SK-N-SH (cell line): ENCODE data around the gene PLEKHA3. TPM values are rescaled to one million over a fixed set of nuclear protein-coding genes. Genes with fewer than 3 reads are reported as not detected.

Experiments
- CTCF ChIA-PET: fragments of 300-600, 350-600 bp; formaldehyde crosslinking; extraction: SDS; loops from one replicate; lab custom pipeline; 2021; lab: Yijun Ruan, JAX
- POLR2A ChIA-PET: fragments of 350-600 bp; sonication (Branson Sonifier 250); formaldehyde crosslinking; extraction: SDS; loops from one replicate; lab custom pipeline; 2020; ENCODE audit warnings: antibody characterized with exemption, inconsistent platforms; lab: Yijun Ruan, JAX
- DNase-seq: peaks from one replicate; pipeline ENCODE4 v3.0.0; 2012
- H2AFZ ChIP-seq: fragments of 200-600 bp; sonication (generic); 2 replicates; pipeline ENCODE4 v1.8.1; 2016; ENCODE audit warnings: antibody characterized with exemption, mild to moderate bottlenecking, low read depth
- H3F3A ChIP-seq: fragments of 200-600 bp; sonication (generic); replicated peaks from 2 replicates; pipeline ENCODE3; 2016; ENCODE audit warnings: antibody characterized with exemption, mild to moderate bottlenecking; ENCODE audit not compliant: insufficient read depth
- H3K27ac ChIP-seq, 2 experiments: fragments of 200-500 bp in 1 of 2; fragments of 200-600 bp in 1 of 2; sonication (Bioruptor generic) in 1 of 2; sonication (generic), shearing (Covaris generic) in 1 of 2; 2 replicates each; pipeline versions ENCODE4 v1.5.1 to v1.6.1; 2014 to 2016; ENCODE audit warnings: low read depth in 2 of 2, inconsistent platforms in 1 of 2, low read length in 1 of 2, mild to moderate bottlenecking in 1 of 2, mixed read lengths in 1 of 2
- H3K27me3 ChIP-seq: fragments of 200-600 bp; sonication (generic), shearing (Covaris generic); 2 replicates; pipeline ENCODE4 v1.6.1; 2016; ENCODE audit warnings: mixed run types; ENCODE audit not compliant: insufficient read depth
- H3K36me3 ChIP-seq, 2 experiments: fragments of 200-500 bp in 1 of 2; fragments of 200-600 bp in 1 of 2; sonication (Bioruptor generic) in 1 of 2; sonication (generic) in 1 of 2; replicated peaks in 1 of 2; 2 replicates each; pipeline versions ENCODE3 to v1.5.1; 2014 to 2016; ENCODE audit warnings: low read length in 1 of 2, mild to moderate bottlenecking in 1 of 2; ENCODE audit not compliant: insufficient read depth in 2 of 2, control insufficient read depth in 1 of 2
- H3K4me1 ChIP-seq, 2 experiments: fragments of 200-500 bp in 1 of 2; fragments of 200-600 bp in 1 of 2; sonication (Bioruptor generic) in 1 of 2; sonication (generic), shearing (Covaris generic) in 1 of 2; 2 replicates each; pipeline versions ENCODE4 v1.5.1 to v1.6.1; 2014 to 2016; ENCODE audit warnings: low read depth in 1 of 2, low read length in 1 of 2, mixed run types in 1 of 2; ENCODE audit not compliant: insufficient read depth in 2 of 2, control insufficient read depth in 1 of 2
- H3K4me2 ChIP-seq: fragments of 200-600 bp; sonication (generic), shearing (Covaris generic); 2 replicates; pipeline ENCODE4 v1.6.1; 2017; ENCODE audit warnings: mixed run types
- H3K4me3 ChIP-seq, 2 experiments: fragments of 200-500 bp in 1 of 2; fragments of 200-600 bp in 1 of 2; sonication (Bioruptor generic) in 1 of 2; sonication (generic), shearing (Covaris generic) in 1 of 2; 2 replicates each; pipeline versions ENCODE4 v1.5.1 to v1.8.1; 2014 to 2016; ENCODE audit warnings: low read depth in 2 of 2, inconsistent platforms in 1 of 2, low read length in 1 of 2, mild to moderate bottlenecking in 1 of 2, mixed read lengths in 1 of 2, moderate library complexity in 1 of 2
- H3K79me2 ChIP-seq: fragments of 200-600 bp; sonication (generic); 2 replicates; pipeline ENCODE4 v1.8.1; 2017; ENCODE audit warnings: mild to moderate bottlenecking; ENCODE audit not compliant: insufficient read depth
- H3K9ac ChIP-seq: fragments of 200-600 bp; sonication (generic); 2 replicates; pipeline ENCODE4 v1.6.1; 2017; ENCODE audit warnings: mixed run types
- H3K9me2 ChIP-seq: fragments of 200-600 bp; sonication (generic); 2 replicates; pipeline ENCODE4 v1.6.1; 2017; ENCODE audit warnings: mixed run types
- H3K9me3 ChIP-seq: fragments of 200-600 bp; sonication (generic); 2 replicates; pipeline ENCODE4 v1.6.1; 2017; ENCODE audit warnings: mixed run types, mild to moderate bottlenecking, moderate library complexity
- H4K20me1 ChIP-seq: fragments of 200-600 bp; sonication (generic); 2 replicates; pipeline ENCODE4 v1.6.1; 2017; ENCODE audit warnings: mild to moderate bottlenecking, mixed run types; ENCODE audit not compliant: insufficient read depth
- CHD2 ChIP-seq: fragments of 150-350 bp; IDR thresholded peaks from 2 replicates; pipeline ENCODE4 v1.6.1; 2018; ENCODE audit warnings: low read length; ENCODE audit not compliant: partially characterized antibody
- ELF1 ChIP-seq: IDR thresholded peaks from 2 replicates; pipeline ENCODE4 v1.4.0; 2012
- EP300 ChIP-seq, 2 experiments: IDR thresholded peaks; 2 replicates each; pipeline versions ENCODE4 v1.4.0 to v1.6.1; 2012; ENCODE audit warnings: borderline replicate concordance in 1 of 2, low read depth in 1 of 2, low read length in 1 of 2
- FOSL2 ChIP-seq: IDR thresholded peaks from 2 replicates; pipeline ENCODE4 v1.4.0; 2012; ENCODE audit warnings: low read depth, mild to moderate bottlenecking, moderate library complexity, borderline replicate concordance
- FOXJ3 ChIP-seq: sonication (generic); formaldehyde crosslinking; IDR thresholded peaks from 2 replicates; pipeline ENCODE4 v1.5.1; 2020; ENCODE audit warnings: mild to moderate bottlenecking, missing genetic modification reagents
- FOXM1 ChIP-seq: IDR thresholded peaks from 2 replicates; pipeline ENCODE4 v1.4.0; 2012; ENCODE audit warnings: low read depth, mild to moderate bottlenecking
- GABPA ChIP-seq: IDR thresholded peaks from 2 replicates; pipeline ENCODE4 v1.4.0; 2012; ENCODE audit warnings: low read depth, mild to moderate bottlenecking
- MAX ChIP-seq: IDR thresholded peaks from 2 replicates; pipeline ENCODE4 v1.4.0; 2012; ENCODE audit warnings: low read depth
- NFIC ChIP-seq: IDR thresholded peaks from 2 replicates; pipeline ENCODE4 v1.4.0; 2012; ENCODE audit warnings: borderline replicate concordance
- NRF1 ChIP-seq: IDR thresholded peaks from 2 replicates; pipeline ENCODE4 v1.6.1; 2012; ENCODE audit warnings: low read depth, mild to moderate bottlenecking, low read length
- POLR2AphosphoS5 ChIP-seq: IDR thresholded peaks from 2 replicates; pipeline ENCODE4 v1.6.1; 2012; ENCODE audit warnings: low read depth, low read length
- RXRA ChIP-seq: IDR thresholded peaks from 2 replicates; pipeline ENCODE4 v1.4.0; 2012; ENCODE audit warnings: low read depth, mild to moderate bottlenecking, borderline replicate concordance
- SIN3A ChIP-seq: IDR thresholded peaks from 2 replicates; pipeline ENCODE4 v1.6.1; 2012; ENCODE audit warnings: low read depth, mild to moderate bottlenecking, low read length, moderate library complexity, borderline replicate concordance
- USF1 ChIP-seq: IDR thresholded peaks from 2 replicates; pipeline ENCODE4 v1.4.0; 2012; ENCODE audit warnings: low read depth, borderline replicate concordance
- YY1 ChIP-seq: IDR thresholded peaks from 2 replicates; pipeline ENCODE4 v1.4.0; 2012; ENCODE audit warnings: low read depth, mild to moderate bottlenecking
- WGBS: methylation state at CpG from one replicate; pipeline ENCODE4 v1.1.6; 2017; ENCODE audit warnings: low lambda C conversion rate; 5-methylcytosine and 5-hydroxymethylcytosine counted together
- polyA plus RNA-seq, 3 experiments: library from polyadenylated mRNA; depleted of rRNA; stranded (reverse); fragments of >200 nt; gene quantifications; 2 replicates each; pipeline ENCODE4 v1.2.3, GENCODE V29; 2012
- TF ChIP-seq, protein P1 (sequence below): IDR thresholded peaks from 2 replicates; pipeline ENCODE4 v1.6.1; 2012; ENCODE audit warnings: mild to moderate bottlenecking, low read depth, low read length, moderate library complexity
- TF ChIP-seq, protein P2 (sequence below): fragments of 200-600 bp; sonication (generic); IDR thresholded peaks from 2 replicates; pipeline ENCODE4 v1.6.1; 2017; ENCODE audit warnings: antibody characterized with exemption, mild to moderate bottlenecking, moderate library complexity

PLEKHA3 gene
- polyA plus RNA-seq (2012; rRNA removed) = 5.7 and 6.4 TPM in 2 replicates
- 8.2 and 18.3 TPM in 2 replicates for polyA plus RNA-seq (2012; cell fraction: cytosol; rRNA removed)
- 2.0 and 5.1 TPM in 2 replicates for polyA plus RNA-seq (2012; cell fraction: nucleus; rRNA removed)

DNA sequence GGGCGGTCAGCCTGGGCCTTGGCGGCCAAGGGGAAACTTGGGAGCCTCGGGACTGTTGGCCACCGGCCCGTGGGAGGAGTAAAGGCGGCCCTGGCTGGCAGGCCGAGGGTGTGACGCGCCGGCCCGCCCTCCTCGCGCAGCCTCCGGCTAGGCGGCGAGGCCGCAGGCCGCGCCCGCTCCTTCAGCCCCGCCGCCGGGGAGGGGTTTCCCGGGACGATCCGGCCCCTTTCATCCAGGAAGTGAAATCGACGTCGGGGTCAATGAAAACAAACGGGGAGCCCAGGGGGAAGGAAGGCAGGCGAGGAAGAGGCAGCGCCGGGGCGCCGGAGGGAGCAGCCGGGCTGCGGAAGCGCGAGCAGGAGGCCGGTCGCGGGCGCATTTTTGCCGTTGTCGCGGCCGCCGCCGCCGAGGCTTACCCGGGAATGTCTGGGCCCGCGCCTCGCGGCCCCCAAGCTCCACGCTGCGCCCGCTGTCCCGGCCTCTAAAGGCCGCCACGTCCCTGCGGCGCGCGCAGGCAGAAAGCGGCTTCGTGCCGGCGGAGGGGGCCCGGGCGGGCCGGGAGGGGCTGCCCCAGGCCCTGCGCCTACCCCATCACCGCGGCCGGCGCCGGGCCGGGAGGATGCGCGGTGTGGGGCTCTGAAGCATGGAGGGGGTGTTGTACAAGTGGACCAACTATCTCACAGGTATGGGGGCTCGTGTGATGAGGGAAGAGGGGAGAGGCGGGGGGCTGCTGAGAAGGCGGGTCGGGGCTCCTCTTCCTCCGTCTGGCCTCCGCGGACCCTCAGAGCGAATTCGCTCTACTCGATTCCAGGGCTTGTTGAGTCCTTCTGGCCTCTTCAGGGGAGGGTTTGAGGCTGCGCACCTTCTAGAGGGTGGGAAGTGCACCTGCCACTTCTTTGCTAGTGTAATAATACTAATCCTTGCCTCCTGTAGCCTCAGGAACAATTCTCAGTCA lies at the start of gene PLEKHA3:
TSS of gene PLEKHA3 (plus strand) at position 231 of the 955 bp plus-strand sequence. CDS start at position 644, 413 bp downstream.
- no peaks in the 10 kb centered on the region for H3K27me3 ChIP-seq
- TF ChIP-seq, protein P1, sequence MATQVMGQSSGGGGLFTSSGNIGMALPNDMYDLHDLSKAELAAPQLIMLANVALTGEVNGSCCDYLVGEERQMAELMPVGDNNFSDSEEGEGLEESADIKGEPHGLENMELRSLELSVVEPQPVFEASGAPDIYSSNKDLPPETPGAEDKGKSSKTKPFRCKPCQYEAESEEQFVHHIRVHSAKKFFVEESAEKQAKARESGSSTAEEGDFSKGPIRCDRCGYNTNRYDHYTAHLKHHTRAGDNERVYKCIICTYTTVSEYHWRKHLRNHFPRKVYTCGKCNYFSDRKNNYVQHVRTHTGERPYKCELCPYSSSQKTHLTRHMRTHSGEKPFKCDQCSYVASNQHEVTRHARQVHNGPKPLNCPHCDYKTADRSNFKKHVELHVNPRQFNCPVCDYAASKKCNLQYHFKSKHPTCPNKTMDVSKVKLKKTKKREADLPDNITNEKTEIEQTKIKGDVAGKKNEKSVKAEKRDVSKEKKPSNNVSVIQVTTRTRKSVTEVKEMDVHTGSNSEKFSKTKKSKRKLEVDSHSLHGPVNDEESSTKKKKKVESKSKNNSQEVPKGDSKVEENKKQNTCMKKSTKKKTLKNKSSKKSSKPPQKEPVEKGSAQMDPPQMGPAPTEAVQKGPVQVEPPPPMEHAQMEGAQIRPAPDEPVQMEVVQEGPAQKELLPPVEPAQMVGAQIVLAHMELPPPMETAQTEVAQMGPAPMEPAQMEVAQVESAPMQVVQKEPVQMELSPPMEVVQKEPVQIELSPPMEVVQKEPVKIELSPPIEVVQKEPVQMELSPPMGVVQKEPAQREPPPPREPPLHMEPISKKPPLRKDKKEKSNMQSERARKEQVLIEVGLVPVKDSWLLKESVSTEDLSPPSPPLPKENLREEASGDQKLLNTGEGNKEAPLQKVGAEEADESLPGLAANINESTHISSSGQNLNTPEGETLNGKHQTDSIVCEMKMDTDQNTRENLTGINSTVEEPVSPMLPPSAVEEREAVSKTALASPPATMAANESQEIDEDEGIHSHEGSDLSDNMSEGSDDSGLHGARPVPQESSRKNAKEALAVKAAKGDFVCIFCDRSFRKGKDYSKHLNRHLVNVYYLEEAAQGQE = 0 out of 2 replicates have a peak, but pooled peaks have one; percentile 20
- TF ChIP-seq NRF1 (peak; percentile 73), SIN3A (peak; percentile 49; the same call in 1 of the 2 replicates), GABPA (peak; percentile 72), FOXM1 (no peak), MAX (peak; percentile 38; the same call in 1 of the 2 replicates), FOXJ3 (no peak), NFIC (peak; percentile 72), YY1 (no peak), FOSL2 (no peak), EP300 (IDR thresholded peaks at IDR 0.05; ENCODE audit: borderline replicate concordance in 1 of 2, low read depth in 1 of 2, low read length in 1 of 2) (0 out of 4 replicates have a peak, but pooled peaks of 1 of the 2 experiments have one; percentile 9), POLR2AphosphoS5 (peak; percentile 58; the same call in 1 of the 2 replicates), RXRA (peak; percentile 19; the same call in 1 of the 2 replicates), CHD2 (no peak), USF1 (0 out of 2 replicates have a peak, but pooled peaks have one; percentile 7), ELF1 (peak; percentile 65; the same call in 1 of the 2 replicates)
- TF ChIP-seq, protein P2, sequence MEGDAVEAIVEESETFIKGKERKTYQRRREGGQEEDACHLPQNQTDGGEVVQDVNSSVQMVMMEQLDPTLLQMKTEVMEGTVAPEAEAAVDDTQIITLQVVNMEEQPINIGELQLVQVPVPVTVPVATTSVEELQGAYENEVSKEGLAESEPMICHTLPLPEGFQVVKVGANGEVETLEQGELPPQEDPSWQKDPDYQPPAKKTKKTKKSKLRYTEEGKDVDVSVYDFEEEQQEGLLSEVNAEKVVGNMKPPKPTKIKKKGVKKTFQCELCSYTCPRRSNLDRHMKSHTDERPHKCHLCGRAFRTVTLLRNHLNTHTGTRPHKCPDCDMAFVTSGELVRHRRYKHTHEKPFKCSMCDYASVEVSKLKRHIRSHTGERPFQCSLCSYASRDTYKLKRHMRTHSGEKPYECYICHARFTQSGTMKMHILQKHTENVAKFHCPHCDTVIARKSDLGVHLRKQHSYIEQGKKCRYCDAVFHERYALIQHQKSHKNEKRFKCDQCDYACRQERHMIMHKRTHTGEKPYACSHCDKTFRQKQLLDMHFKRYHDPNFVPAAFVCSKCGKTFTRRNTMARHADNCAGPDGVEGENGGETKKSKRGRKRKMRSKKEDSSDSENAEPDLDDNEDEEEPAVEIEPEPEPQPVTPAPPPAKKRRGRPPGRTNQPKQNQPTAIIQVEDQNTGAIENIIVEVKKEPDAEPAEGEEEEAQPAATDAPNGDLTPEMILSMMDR = no peak
- WGBS = 2% methylated on average over 24 of the region's 92 CpGs
- ChIA-PET POLR2A (interaction anchor here (1.0 to 1.5 kb wide), 3 partner anchors 29 to 66 kb away, joined by 3 to 8 read pairs (median 3); partner anchors contain the start of genes PJVK and PRKRA), CTCF (interaction anchor here (1.0 to 1.8 kb wide), 5 partner anchors 15 to 75 kb away, joined by 3 to 4 read pairs (median 4); partner anchors contain the start of genes PJVK and PRKRA)
- peaks cover 45% of the 10 kb centered on the region for H4K20me1 ChIP-seq
- peak within 1 kb of the TSS; percentile 72 to 82 for H3K27ac ChIP-seq
- peaks cover 77% of the 10 kb centered on the region for H3K79me2 ChIP-seq
- H3F3A ChIP-seq = peaks cover 20% of the 10 kb centered on the region
- peak; percentile 93 for DNase-seq
- H3K9ac ChIP-seq = peak within 1 kb of the TSS; percentile 79
- H3K9me2 ChIP-seq = no peaks in the 10 kb centered on the region
- H2AFZ ChIP-seq = peak within 1 kb of the TSS; percentile 78
- no peaks in the 10 kb centered on the region for H3K9me3 ChIP-seq
- H3K4me3 ChIP-seq = peak within 1 kb of the TSS; percentile 74 to 80
- peaks cover 0 to 5% of the 10 kb centered on the region in 2 experiments for H3K36me3 ChIP-seq
- H3K4me2 ChIP-seq = peak within 1 kb of the TSS; percentile 83
- H3K4me1 ChIP-seq = peaks cover 17 to 21% of the 10 kb centered on the region in 2 experiments; a peak in 3 of 4 replicates
